HEK293 (cell line): Measurements from ENCODE around the gene FAHD2A.

Experiments used
- CTCF ChIA-PET: fragments of 350-600 bp; formaldehyde crosslinking; extraction: SDS; loops from one replicate; lab custom pipeline; 2021; ENCODE audit warnings: antibody characterized with exemption; lab: Yijun Ruan, JAX
- POLR2A ChIA-PET: fragments of 300-600 bp; formaldehyde crosslinking; extraction: SDS; loops from one replicate; lab custom pipeline; 2020; ENCODE audit warnings: antibody characterized with exemption, inconsistent platforms; lab: Yijun Ruan, JAX
- H3K27ac ChIP-seq: fragments of 200-500 bp; sonication (Bioruptor generic); 2 replicates; pipeline ENCODE4 v1.5.1; 2014; ENCODE audit warnings: low read depth, low read length, control low read depth, inconsistent platforms; ENCODE audit errors: extremely low read depth
- H3K36me3 ChIP-seq, 2 experiments: fragments of 200-500 bp in 1 of 2; sonication (Bioruptor generic) in 1 of 2; 1 replicate in 1 of 2; 2 replicates in 1 of 2; pipeline ENCODE4 v1.5.1; 2014 to 2017; ENCODE audit warnings: inconsistent platforms in 2 of 2, low read length in 2 of 2; ENCODE audit not compliant: control insufficient read depth in 2 of 2, insufficient read depth in 1 of 2
- H3K4me1 ChIP-seq: fragments of 200-500 bp; sonication (Bioruptor generic); 2 replicates; pipeline ENCODE4 v1.5.1; 2014; ENCODE audit warnings: mild to moderate bottlenecking, low read length, inconsistent platforms; ENCODE audit not compliant: control insufficient read depth, insufficient read depth
- H3K4me3 ChIP-seq: 2 replicates; pipeline ENCODE4 v1.5.1; 2011; ENCODE audit warnings: low read depth, mild to moderate bottlenecking, control low read depth, low read length, moderate library complexity
- H3K9me3 ChIP-seq: fragments of 200-500 bp; sonication (Bioruptor generic); 2 replicates; pipeline ENCODE4 v1.5.1; 2014; ENCODE audit warnings: low read depth, low read length, inconsistent platforms; ENCODE audit not compliant: control insufficient read depth, insufficient read depth
- ATF2 ChIP-seq: fragments of 450-650 bp; formaldehyde crosslinking; IDR thresholded peaks from 2 replicates; pipeline ENCODE4 v1.5.1; 2016; ENCODE audit warnings: missing biosample characterization, missing genetic modification characterization, low read depth
- BCL11A ChIP-seq: fragments of 450-650 bp; formaldehyde crosslinking; IDR thresholded peaks from 2 replicates; pipeline ENCODE4 v1.5.1; 2016; ENCODE audit warnings: low read depth, missing biosample characterization, missing genetic modification characterization
- GLIS2 ChIP-seq: fragments of 450-650 bp; formaldehyde crosslinking; IDR thresholded peaks from 2 replicates; pipeline ENCODE4 v1.5.1; 2016; ENCODE audit warnings: missing biosample characterization, missing genetic modification characterization
- MZF1 ChIP-seq: fragments of 450-650 bp; formaldehyde crosslinking; IDR thresholded peaks from 2 replicates; pipeline ENCODE4 v1.5.1; 2017; ENCODE audit warnings: missing biosample characterization, missing genetic modification characterization, borderline replicate concordance
- OVOL3 ChIP-seq: fragments of 450-650 bp; formaldehyde crosslinking; IDR thresholded peaks from 2 replicates; pipeline ENCODE4 v1.5.1; 2016; ENCODE audit warnings: missing biosample characterization, missing genetic modification characterization
- PBX3 ChIP-seq: sonication (generic); formaldehyde crosslinking; IDR thresholded peaks from 2 replicates; pipeline ENCODE4 v1.8.1; 2022; ENCODE audit warnings: mild to moderate bottlenecking, moderate library complexity, missing genetic modification reagents
- PRDM10 ChIP-seq: fragments of 450-650 bp; formaldehyde crosslinking; IDR thresholded peaks from 2 replicates; pipeline ENCODE4 v1.5.1; 2016; ENCODE audit warnings: missing biosample characterization, missing genetic modification characterization
- SP2 ChIP-seq: fragments of 450-650 bp; formaldehyde crosslinking; IDR thresholded peaks from 2 replicates; pipeline ENCODE4 v1.5.1; 2016; ENCODE audit warnings: missing biosample characterization, missing genetic modification characterization
- SP3 ChIP-seq: fragments of 450-650 bp; formaldehyde crosslinking; IDR thresholded peaks from 2 replicates; pipeline ENCODE4 v1.5.1; 2016; ENCODE audit warnings: missing biosample characterization, missing genetic modification characterization
- SP7 ChIP-seq: fragments of 450-650 bp; formaldehyde crosslinking; IDR thresholded peaks from 2 replicates; pipeline ENCODE4 v1.5.1; 2016; ENCODE audit warnings: missing biosample characterization, missing genetic modification characterization
- ZBTB10 ChIP-seq: fragments of 450-650 bp; formaldehyde crosslinking; IDR thresholded peaks from 2 replicates; pipeline ENCODE4 v1.5.1; 2016; ENCODE audit warnings: missing biosample characterization, missing genetic modification characterization
- ZBTB21 ChIP-seq: fragments of 450-650 bp; formaldehyde crosslinking; IDR thresholded peaks from 2 replicates; pipeline ENCODE4 v1.5.1; 2017; ENCODE audit warnings: missing biosample characterization, missing genetic modification characterization
- ZBTB8A ChIP-seq: fragments of 450-650 bp; formaldehyde crosslinking; IDR thresholded peaks from 2 replicates; pipeline ENCODE4 v1.5.1; 2016; ENCODE audit warnings: missing biosample characterization, missing genetic modification characterization
- ZFP37 ChIP-seq: fragments of 450-650 bp; formaldehyde crosslinking; IDR thresholded peaks from 2 replicates; pipeline ENCODE4 v1.5.1; 2016; ENCODE audit warnings: missing biosample characterization, missing genetic modification characterization
- ZIC2 ChIP-seq: fragments of 450-650 bp; formaldehyde crosslinking; IDR thresholded peaks from 2 replicates; pipeline ENCODE4 v1.5.1; 2016; ENCODE audit warnings: missing biosample characterization, missing genetic modification characterization
- ZNF146 ChIP-seq: fragments of 450-650 bp; formaldehyde crosslinking; IDR thresholded peaks from 2 replicates; pipeline ENCODE4 v1.5.1; 2016; ENCODE audit warnings: missing biosample characterization, missing genetic modification characterization
- ZNF24 ChIP-seq: fragments of 450-650 bp; formaldehyde crosslinking; IDR thresholded peaks from 2 replicates; pipeline ENCODE4 v1.5.1; 2016; ENCODE audit warnings: missing biosample characterization, missing genetic modification characterization
- ZNF335 ChIP-seq: fragments of 450-650 bp; formaldehyde crosslinking; conservative IDR thresholded peaks from 2 replicates; pipeline ENCODE4 v1.5.1; 2016; ENCODE audit warnings: missing biosample characterization, missing genetic modification characterization
- ZNF341 ChIP-seq: fragments of 450-650 bp; formaldehyde crosslinking; IDR thresholded peaks from 2 replicates; pipeline ENCODE4; 2016; ENCODE audit warnings: low read depth, missing biosample characterization, missing genetic modification characterization
- ZNF354C ChIP-seq: fragments of 450-650 bp; formaldehyde crosslinking; IDR thresholded peaks from 2 replicates; pipeline ENCODE4 v1.5.1; 2016; ENCODE audit warnings: missing biosample characterization, missing genetic modification characterization, low read depth, borderline replicate concordance
- ZNF394 ChIP-seq: fragments of 450-650 bp; formaldehyde crosslinking; IDR thresholded peaks from 2 replicates; pipeline ENCODE4 v1.5.1; 2016; ENCODE audit warnings: missing biosample characterization, missing genetic modification characterization, mild to moderate bottlenecking, moderate library complexity, borderline replicate concordance
- ZNF398 ChIP-seq: fragments of 450-650 bp; formaldehyde crosslinking; IDR thresholded peaks from 2 replicates; pipeline ENCODE4 v1.5.1; 2017; ENCODE audit warnings: missing biosample characterization, missing genetic modification characterization
- ZNF785 ChIP-seq: fragments of 450-650 bp; formaldehyde crosslinking; IDR thresholded peaks from 2 replicates; pipeline ENCODE4 v1.5.1; 2016; ENCODE audit warnings: missing biosample characterization, missing genetic modification characterization
- ZNF843 ChIP-seq: fragments of 450-650 bp; formaldehyde crosslinking; IDR thresholded peaks from 2 replicates; pipeline ENCODE4 v1.5.1; 2016; ENCODE audit warnings: missing biosample characterization, missing genetic modification characterization
- ZXDB ChIP-seq: fragments of 450-650 bp; formaldehyde crosslinking; IDR thresholded peaks from 2 replicates; pipeline ENCODE4 v1.5.1; 2016; ENCODE audit warnings: missing biosample characterization, missing genetic modification characterization

Gene FAHD2A

GRCh38 chr2:95402370-95403203, at the start of gene FAHD2A:
Gene FAHD2A, plus strand, starts transcription at chr2:95402708. Its CDS starts 2,851 bp downstream, at chr2:95405559.
- Histone ChIP-seq H3K27ac (peak within 1 kb of the TSS; percentile 74; the same call in 1 of the 2 replicates), H3K4me1 (0 out of 2 replicates have a peak, but pooled peaks cover 2% of the 10 kb centered on the region), H3K36me3 (peaks cover 0 to 9% of the 10 kb centered on the region in 2 experiments; a peak in 2 of 3 replicates), H3K4me3 (peak within 1 kb of the TSS; percentile 75), H3K9me3 (no peaks in the 10 kb centered on the region)
- POLR2A ChIA-PET, result interaction anchor here (1.0 to 1.3 kb wide), 3 partner anchors 10 to 57 kb away, joined by 6 to 7 read pairs (median 6); no protein-coding TSS in a partner anchor
- CTCF ChIA-PET, result interaction anchor here (1.0 to 3.8 kb wide), 4 partner anchors 14 to 328 kb away, joined by 4 to 28 read pairs (median 6); no protein-coding TSS in a partner anchor
- TF ChIP-seq SP3 (tag by site-specific recombination) (peak; percentile 73), PRDM10 (tag by site-specific recombination) (peak; percentile 18; the same call in 1 of the 2 replicates), SP2 (peak; percentile 77), ZNF341 (tag by site-specific recombination) (peak; percentile 71; the same call in 1 of the 2 replicates), ZNF785 (no peak), ZBTB10 (peak; percentile 81), ZNF24 (tag by site-specific recombination) (no peak), ZBTB21 (tag by site-specific recombination) (peak; percentile 92), ZFP37 (tag by site-specific recombination) (0 out of 2 replicates have a peak, but pooled peaks have one; percentile 46), ZNF843 (tag by site-specific recombination) (0 out of 2 replicates have a peak, but pooled peaks have one; percentile 16), ZBTB8A (tag by site-specific recombination) (peak; percentile 89), ZNF354C (tag by site-specific recombination) (no peak), PBX3 (CRISPR knock-in tag) (peak; percentile 66; the same call in 1 of the 2 replicates), ZIC2 (tag by site-specific recombination) (0 out of 2 replicates have a peak, but pooled peaks have one; percentile 20), ZNF146 (no peak), GLIS2 (tag by site-specific recombination) (peak; percentile 19), ZNF398 (tag by site-specific recombination) (peak; percentile 18; the same call in 1 of the 2 replicates), MZF1 (no peak), ZNF394 (tag by site-specific recombination) (peak; percentile 11; the same call in 1 of the 2 replicates), ZXDB (tag by site-specific recombination) (0 out of 2 replicates have a peak, but pooled peaks have one; percentile 37), SP7 (tag by site-specific recombination) (peak; percentile 44; the same call in 1 of the 2 replicates), OVOL3 (no peak), ZNF335 (tag by site-specific recombination) (peak; percentile 93), BCL11A (tag by site-specific recombination) (0 out of 2 replicates have a peak, but pooled peaks have one; percentile 52), ATF2 (tag by site-specific recombination) (peak; percentile 94)
